ENCODE data around the gene NEURL1B.

Gene NEURL1B

GRCh38 chr5:172740428-172741205 is 99.6 kb downstream of the NEURL1B start:
- DNase-seq = no peak
